Measurements from ENCODE around the gene CNTN1.

- TF ChIP-seq CTCF (IDR thresholded peaks at IDR 0.05) (no peak), POLR2A (IDR thresholded peaks at IDR 0.05) (no peak)
These were observed 101.2 kb downstream of the CNTN1 start for GRCh38 chr12:40793471-40793870.

Data from lower leg skin (tissue), 3 donors.